BE2C (cell line): ENCODE results near the gene ALDH3B2.

Source experiments
- DNase-seq: peaks from one replicate; pipeline ENCODE4 v3.0.0-alpha.2; 2020
- H3K27me3 ChIP-seq: fragments of 250-450 bp; sonication (Bioruptor Pico); 2 replicates; pipeline ENCODE4 v1.5.1; 2020; ENCODE audit warnings: mild to moderate bottlenecking
- H3K36me3 ChIP-seq: fragments of 250-450 bp; sonication (Bioruptor Pico); 2 replicates; pipeline ENCODE4 v1.5.1; 2020; ENCODE audit warnings: mild to moderate bottlenecking
- H3K4me1 ChIP-seq: fragments of 250-450 bp; sonication (Bioruptor Pico); 2 replicates; pipeline ENCODE4 v1.5.1; 2020
- H3K4me3 ChIP-seq: 2 replicates; pipeline ENCODE4 v1.5.1; 2011; ENCODE audit warnings: low read depth, low read length
- H3K9me3 ChIP-seq: fragments of 250-450 bp; sonication (Bioruptor Pico); 2 replicates; pipeline ENCODE4 v1.5.1; 2020
- CTCF ChIP-seq: IDR thresholded peaks from 2 replicates; pipeline ENCODE4 v1.5.1; 2012; ENCODE audit warnings: mild to moderate bottlenecking, low read depth, low read length

Gene ALDH3B2

GRCh38 chr11:67673358-67673757 lies 1.1 kb downstream of the ALDH3B2 start:
- Histone ChIP-seq H3K36me3 (no peaks in the 10 kb centered on the region), H3K4me1 (no peaks in the 10 kb centered on the region), H3K27me3 (peaks cover 45% of the 10 kb centered on the region), H3K4me3 (no peak overlapping the region), H3K9me3 (no peaks in the 10 kb centered on the region; the same call in 1 of the 2 replicates)
- TF ChIP-seq CTCF = no peak
- DNase-seq = no peak

GRCh38 chr11:67671211-67671520 lies 3.3 kb downstream of the ALDH3B2 start:
- Histone ChIP-seq H3K36me3 (no peaks in the 10 kb centered on the region), H3K4me3 (no peak overlapping the region), H3K9me3 (no peaks in the 10 kb centered on the region; the same call in 1 of the 2 replicates), H3K4me1 (no peaks in the 10 kb centered on the region), H3K27me3 (peaks cover 31% of the 10 kb centered on the region)
- no peak for TF ChIP-seq CTCF
- DNase-seq = no peak

- no peaks in the 10 kb centered on the region for H3K36me3 ChIP-seq
- no peak overlapping the region for H3K4me3 ChIP-seq
- H3K9me3 ChIP-seq = no peaks in the 10 kb centered on the region; the same call in 1 of the 2 replicates
- peaks cover 25% of the 10 kb centered on the region for H3K27me3 ChIP-seq
- no peaks in the 10 kb centered on the region for H3K4me1 ChIP-seq
- TF ChIP-seq CTCF = no peak
- no peak for DNase-seq
Observed at GRCh38 chr11:67670316-67671210, 3.9 kb downstream of the ALDH3B2 start.

- no peaks in the 10 kb centered on the region for H3K9me3 ChIP-seq
- no peak for DNase-seq
- peaks cover 6% of the 10 kb centered on the region for H3K27me3 ChIP-seq
- no peak overlapping the region for H3K4me3 ChIP-seq
- H3K36me3 ChIP-seq = no peaks in the 10 kb centered on the region
- TF ChIP-seq CTCF = no peak
- no peaks in the 10 kb centered on the region for H3K4me1 ChIP-seq
Observed at GRCh38 chr11:67668192-67668551, 6.3 kb downstream of the ALDH3B2 start.

- Histone ChIP-seq H3K4me1 (no peaks in the 10 kb centered on the region), H3K9me3 (no peaks in the 10 kb centered on the region), H3K4me3 (no peak overlapping the region), H3K36me3 (no peaks in the 10 kb centered on the region), H3K27me3 (peaks cover 9% of the 10 kb centered on the region; the same call in 1 of the 2 replicates)
- no peak for DNase-seq
- no peak for TF ChIP-seq CTCF
Observed at GRCh38 chr11:67667490-67668191, 6.8 kb downstream of the ALDH3B2 start.
